ENCODE measurements around the gene ITPK1.

DNA sequence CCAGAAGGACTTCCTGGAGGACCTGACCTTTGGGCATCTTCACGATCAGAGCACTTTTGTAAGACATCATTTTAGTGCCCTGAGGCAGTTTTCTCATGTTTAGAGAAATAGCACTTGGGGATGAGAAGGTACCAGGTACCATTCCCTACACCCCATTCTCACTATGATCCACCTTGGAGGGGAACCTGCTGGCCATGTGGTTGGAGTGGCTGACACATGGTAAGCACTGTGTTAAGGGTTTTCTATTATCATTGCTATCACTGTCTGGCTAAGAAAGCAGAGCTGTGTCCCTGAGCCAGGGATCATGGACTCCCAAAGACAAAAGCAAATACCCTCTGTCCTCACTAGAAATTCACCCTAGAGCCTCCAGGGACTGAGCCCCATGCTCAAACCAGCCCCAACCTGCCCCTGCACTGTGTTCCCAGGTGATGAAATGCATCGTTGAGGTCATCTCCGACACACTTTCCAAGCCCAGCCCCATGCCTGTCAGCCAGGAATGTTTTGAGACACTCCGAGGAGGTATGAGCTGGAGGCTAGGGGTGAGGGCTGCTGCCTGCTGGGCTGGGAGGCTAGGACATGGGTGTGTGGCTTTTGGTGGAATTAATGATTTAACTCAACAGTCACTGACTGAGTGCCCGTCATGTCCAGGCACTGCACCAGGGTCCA lies 189.4 kb downstream of the ITPK1 start:
- TF ChIP-seq POLR2AphosphoS5 (IDR thresholded peaks at IDR 0.05) (no peak), CTCF (IDR thresholded peaks at IDR 0.05) (no peak)

Measured in stomach (tissue), 4 donors.